NCI-H2171 (cell line): ENCODE results near the gene ATF5.

Source experiments
- DNase-seq: peaks from one replicate; lab custom pipeline; 2025; lab: John Stamatoyannopoulos, UW

The ATF5 gene

GRCh38 chr19:49929121-49929610 is at the start of gene ATF5, which contains the start of gene NUP62:
ATF5 (plus strand) TSS chr19:49929205; CDS start chr19:49930851, 1,646 bp downstream.
NUP62 (minus strand) TSS chr19:49929504; CDS start chr19:49909807, 19,697 bp downstream.
- peak; percentile 92 for DNase-seq

- no peak for DNase-seq
Observed at GRCh38 chr19:49879243-49879963, 49.6 kb upstream of the ATF5 start.

GRCh38 chr19:49880162-49880869 is 48.7 kb upstream of the ATF5 start:
- no peak for DNase-seq

GRCh38 chr19:49881186-49881585 is 47.8 kb upstream of the ATF5 start:
- DNase-seq: no peak

GRCh38 chr19:49881672-49882394 is 47.2 kb upstream of the ATF5 start:
- no peak for DNase-seq

GRCh38 chr19:49882643-49883042 is 46.4 kb upstream of the ATF5 start:
- DNase-seq: no peak

- DNase-seq: no peak
Observed at GRCh38 chr19:49883094-49883493, 45.9 kb upstream of the ATF5 start.

- DNase-seq: no peak
Observed at GRCh38 chr19:49884109-49884508, 44.9 kb upstream of the ATF5 start.

GRCh38 chr19:49884760-49885159 is 44.2 kb upstream of the ATF5 start:
- DNase-seq: no peak

- DNase-seq: no peak
Observed at GRCh38 chr19:49887037-49887664, 41.9 kb upstream of the ATF5 start.

GRCh38 chr19:49887665-49888509 is 41.1 kb upstream of the ATF5 start:
- no peak for DNase-seq

GRCh38 chr19:49888510-49888824 is 40.5 kb upstream of the ATF5 start:
- DNase-seq: no peak

GRCh38 chr19:49889038-49889686 is 39.8 kb upstream of the ATF5 start:
- no peak for DNase-seq

GRCh38 chr19:49889687-49890348 is 39.2 kb upstream of the ATF5 start:
- peak; percentile 25 for DNase-seq

- peak; percentile 42 for DNase-seq
Observed at GRCh38 chr19:49890349-49891311, 38.4 kb upstream of the ATF5 start.

GRCh38 chr19:49891393-49891792 is 37.6 kb upstream of the ATF5 start:
- no peak for DNase-seq

GRCh38 chr19:49892716-49893115 is 36.3 kb upstream of the ATF5 start:
- no peak for DNase-seq

- no peak for DNase-seq
Observed at GRCh38 chr19:49894011-49894664, 34.9 kb upstream of the ATF5 start.
